Vagina (tissue), 2 donors: ENCODE results near the gene PBX4. TPM values are rescaled to one million over a fixed set of nuclear protein-coding genes. Genes with fewer than 3 reads are reported as not detected.

Experiments used
- DNase-seq, 2 donors: peaks; one replicate each; pipeline ENCODE4 v3.0.0-alpha.2; 2017; ENCODE audit errors: extremely low spot score in 2 of 2
- H3K27ac ChIP-seq: fragments of 200-600 bp; sonication (generic); one replicate; pipeline ENCODE4 v1.5.1; 2019
- H3K27me3 ChIP-seq: fragments of 200-600 bp; sonication (generic); one replicate; pipeline ENCODE4 v1.5.1; 2019
- H3K36me3 ChIP-seq, 2 donors: fragments of 200-600 bp; sonication (generic); one replicate each; pipeline ENCODE4 v1.5.1; 2017 to 2019
- H3K4me1 ChIP-seq: fragments of 200-600 bp; sonication (generic); one replicate; pipeline ENCODE4 v1.5.1; 2019
- H3K4me3 ChIP-seq, 2 donors: fragments of 200-600 bp; sonication (generic); 1 replicate in 1 of 2; 2 replicates in 1 of 2; pipeline ENCODE4 v1.5.1; 2016 to 2019
- H3K9me3 ChIP-seq: fragments of 200-600 bp; sonication (generic); one replicate; pipeline ENCODE4 v1.5.1; 2019
- POLR2A ChIP-seq, 2 donors: fragments of 450-650 bp; IDR thresholded peaks; one replicate each; pipeline ENCODE4 v1.6.1; 2017; ENCODE audit warnings: antibody characterized with exemption in 2 of 2, mild to moderate bottlenecking in 2 of 2, moderate library complexity in 2 of 2
- POLR2AphosphoS5 ChIP-seq, 2 donors: sonication (generic); formaldehyde crosslinking; IDR thresholded peaks; one replicate each; pipeline ENCODE4 v1.9.0; 2017; ENCODE audit warnings: antibody characterized with exemption in 2 of 2, mild to moderate bottlenecking in 2 of 2, low read depth in 1 of 2; ENCODE audit not compliant: insufficient read depth in 1 of 2
- intact Hi-C: fragments of 100-400 bp; cut with DNase I; formaldehyde crosslinking; loops from one replicate; pipeline ENCODE4 v1.15.1; 2023
- total RNA-seq: library from RNA; depleted of rRNA; stranded (reverse); fragments of >200 nt; gene quantifications from one replicate; pipeline ENCODE4 v1.2.3, GENCODE V29; 2016
- TF ChIP-seq, protein P1 (sequence below), 3 experiments: fragments of 450-650 bp in 2 of 3; fragments of 200-600 bp in 1 of 3; sonication (generic) in 1 of 3; IDR thresholded peaks; one replicate each; pipeline ENCODE4 v1.5.1; 2017 to 2019; ENCODE audit warnings: antibody characterized with exemption in 3 of 3, mild to moderate bottlenecking in 2 of 3, moderate library complexity in 2 of 3

Gene PBX4
- total RNA-seq, 1 donor from 2014 or later, result 5.2 TPM

DNA sequence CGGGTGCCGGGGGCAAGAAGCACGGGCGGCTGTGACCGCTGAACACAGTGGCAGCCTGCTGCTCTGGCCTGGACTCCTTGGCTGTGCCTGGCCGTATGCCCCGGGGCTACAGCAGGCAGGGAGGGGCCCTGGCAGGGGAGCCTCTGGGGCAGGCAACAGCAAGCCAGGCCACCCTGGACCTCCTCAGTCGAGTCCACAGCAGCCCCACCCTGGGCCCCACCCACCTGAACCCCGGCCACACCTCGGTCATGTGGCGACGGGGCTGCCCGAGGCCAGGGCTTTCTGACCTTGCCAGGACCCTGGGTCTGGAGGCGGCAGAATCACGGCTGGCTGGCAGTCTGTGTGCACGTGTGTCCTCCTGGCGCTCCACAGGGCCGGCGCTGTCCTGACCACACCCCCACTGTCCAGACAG, 71.7 kb downstream of the PBX4 start:
- Histone ChIP-seq H3K4me3 (no peak overlapping the region), H3K9me3 (no peaks in the 10 kb centered on the region), H3K36me3 (no peaks in the 10 kb centered on the region), H3K4me1 (peaks cover 11% of the 10 kb centered on the region), H3K27ac (no peak overlapping the region), H3K27me3 (no peaks in the 10 kb centered on the region)
- TF ChIP-seq, protein P1, sequence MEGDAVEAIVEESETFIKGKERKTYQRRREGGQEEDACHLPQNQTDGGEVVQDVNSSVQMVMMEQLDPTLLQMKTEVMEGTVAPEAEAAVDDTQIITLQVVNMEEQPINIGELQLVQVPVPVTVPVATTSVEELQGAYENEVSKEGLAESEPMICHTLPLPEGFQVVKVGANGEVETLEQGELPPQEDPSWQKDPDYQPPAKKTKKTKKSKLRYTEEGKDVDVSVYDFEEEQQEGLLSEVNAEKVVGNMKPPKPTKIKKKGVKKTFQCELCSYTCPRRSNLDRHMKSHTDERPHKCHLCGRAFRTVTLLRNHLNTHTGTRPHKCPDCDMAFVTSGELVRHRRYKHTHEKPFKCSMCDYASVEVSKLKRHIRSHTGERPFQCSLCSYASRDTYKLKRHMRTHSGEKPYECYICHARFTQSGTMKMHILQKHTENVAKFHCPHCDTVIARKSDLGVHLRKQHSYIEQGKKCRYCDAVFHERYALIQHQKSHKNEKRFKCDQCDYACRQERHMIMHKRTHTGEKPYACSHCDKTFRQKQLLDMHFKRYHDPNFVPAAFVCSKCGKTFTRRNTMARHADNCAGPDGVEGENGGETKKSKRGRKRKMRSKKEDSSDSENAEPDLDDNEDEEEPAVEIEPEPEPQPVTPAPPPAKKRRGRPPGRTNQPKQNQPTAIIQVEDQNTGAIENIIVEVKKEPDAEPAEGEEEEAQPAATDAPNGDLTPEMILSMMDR (IDR thresholded peaks at IDR 0.05), result no peak
- TF ChIP-seq POLR2AphosphoS5 (IDR thresholded peaks at IDR 0.05; ENCODE audit: insufficient read depth in 1 of 2, low read depth in 1 of 2), result no peak
- no peak for TF ChIP-seq POLR2A (IDR thresholded peaks at IDR 0.05)
- intact Hi-C loops, result loop anchor here (10.0 kb wide), 1 partner anchor 408 kb away; no protein-coding TSS in a partner anchor
- DNase-seq, result no peak

DNA sequence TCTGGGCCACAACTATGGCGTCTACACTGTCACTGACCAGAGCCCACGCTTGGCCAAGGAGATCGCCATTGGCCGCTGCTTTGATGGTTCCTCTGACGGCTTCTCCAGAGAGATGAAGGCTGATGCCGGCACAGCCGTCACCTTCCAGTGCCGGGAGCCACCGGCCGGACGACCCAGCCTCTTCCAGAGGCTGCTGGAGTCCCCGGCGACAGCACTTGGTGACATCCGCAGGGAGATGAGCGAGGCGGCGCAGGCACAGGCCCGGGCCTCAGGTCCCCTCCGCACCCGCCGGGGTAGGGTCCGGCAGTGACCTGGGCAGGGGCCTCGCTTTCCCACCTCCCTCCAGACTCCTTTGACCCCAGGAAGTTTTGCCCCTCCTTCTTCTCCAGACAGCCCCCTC, 72.8 kb downstream of the PBX4 start:
- Histone ChIP-seq H3K4me1 (peaks cover 22% of the 10 kb centered on the region), H3K27me3 (no peaks in the 10 kb centered on the region), H3K27ac (no peak overlapping the region), H3K9me3 (no peaks in the 10 kb centered on the region), H3K36me3 (no peaks in the 10 kb centered on the region), H3K4me3 (no peak overlapping the region)
- DNase-seq, result no peak
- TF ChIP-seq POLR2A (IDR thresholded peaks at IDR 0.05) (no peak), POLR2AphosphoS5 (IDR thresholded peaks at IDR 0.05; ENCODE audit: insufficient read depth in 1 of 2, low read depth in 1 of 2) (no peak)
- TF ChIP-seq, protein P1 (IDR thresholded peaks at IDR 0.05), result no peak
- intact Hi-C loops, result loop anchor here (10.0 kb wide), 1 partner anchor 409 kb away; no protein-coding TSS in a partner anchor

DNA sequence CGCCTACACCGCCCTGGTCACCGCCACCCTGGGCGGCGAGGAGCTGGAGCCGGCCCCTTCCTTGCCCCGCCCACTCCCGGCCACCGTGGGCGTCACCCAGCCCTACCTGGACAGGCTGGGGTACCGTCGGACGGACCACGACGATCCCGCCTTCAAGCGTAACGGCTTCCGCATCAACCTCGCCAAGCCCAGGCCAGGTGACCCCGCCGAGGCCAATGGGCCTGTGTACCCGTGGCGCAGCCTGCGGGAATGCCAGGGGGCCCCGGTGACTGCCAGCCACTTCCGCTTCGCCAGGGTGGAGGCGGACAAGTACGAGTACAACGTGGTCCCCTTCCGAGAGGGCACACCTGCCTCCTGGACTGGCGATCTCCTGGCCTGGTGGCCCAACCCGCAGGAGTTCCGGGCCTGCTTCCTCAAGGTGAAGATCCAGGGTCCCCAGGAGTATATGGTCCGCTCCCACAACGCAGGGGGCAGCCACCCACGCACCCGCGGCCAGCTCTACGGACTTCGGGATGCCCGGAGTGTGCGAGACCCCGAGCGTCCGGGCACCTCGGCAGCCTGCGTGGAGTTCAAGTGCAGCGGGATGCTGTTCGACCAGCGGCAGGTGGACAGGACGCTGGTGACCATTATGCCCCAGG, 73.4 kb downstream of the PBX4 start:
- TF ChIP-seq POLR2AphosphoS5 (IDR thresholded peaks at IDR 0.05; ENCODE audit: insufficient read depth in 1 of 2, low read depth in 1 of 2) (no peak), POLR2A (IDR thresholded peaks at IDR 0.05) (no peak)
- TF ChIP-seq, protein P1 (IDR thresholded peaks at IDR 0.05), result no peak
- intact Hi-C loops, result loop anchor here (10.0 kb wide), 1 partner anchor 410 kb away; no protein-coding TSS in a partner anchor
- H3K27me3 ChIP-seq, result no peaks in the 10 kb centered on the region

DNA sequence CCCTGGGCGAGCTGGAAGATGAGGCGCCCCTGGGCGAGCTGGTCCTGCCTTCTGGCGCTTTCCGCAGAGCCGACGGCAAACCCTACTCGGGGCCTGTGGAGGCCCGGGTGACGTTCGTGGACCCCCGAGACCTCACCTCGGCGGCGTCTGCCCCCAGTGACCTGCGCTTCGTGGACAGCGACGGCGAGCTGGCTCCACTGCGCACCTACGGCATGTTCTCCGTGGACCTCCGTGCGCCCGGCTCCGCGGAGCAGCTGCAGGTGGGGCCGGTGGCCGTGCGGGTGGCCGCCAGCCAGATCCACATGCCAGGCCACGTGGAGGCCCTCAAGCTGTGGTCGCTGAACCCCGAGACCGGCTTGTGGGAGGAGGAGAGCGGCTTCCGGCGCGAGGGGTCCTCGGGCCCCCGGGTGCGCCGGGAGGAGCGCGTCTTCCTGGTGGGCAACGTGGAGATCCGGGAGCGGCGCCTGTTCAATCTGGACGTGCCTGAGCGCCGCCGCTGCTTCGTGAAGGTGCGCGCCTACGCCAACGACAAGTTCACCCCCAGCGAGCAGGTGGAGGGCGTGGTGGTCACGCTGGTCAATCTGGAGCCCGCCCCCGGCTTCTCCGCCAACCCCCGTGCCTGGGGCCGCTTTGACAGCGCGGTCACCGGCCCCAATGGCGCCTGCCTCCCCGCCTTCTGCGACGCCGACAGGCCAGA, 74.1 kb downstream of the PBX4 start:
- Histone ChIP-seq H3K9me3 (no peaks in the 10 kb centered on the region), H3K27ac (no peak overlapping the region), H3K27me3 (no peaks in the 10 kb centered on the region), H3K36me3 (no peaks in the 10 kb centered on the region), H3K4me3 (no peak overlapping the region), H3K4me1 (peaks cover 24% of the 10 kb centered on the region)
- no peak for DNase-seq
- intact Hi-C loops, result loop anchor here (10.0 kb wide), 1 partner anchor 410 kb away; no protein-coding TSS in a partner anchor
- TF ChIP-seq POLR2AphosphoS5 (IDR thresholded peaks at IDR 0.05; ENCODE audit: insufficient read depth in 1 of 2, low read depth in 1 of 2) (no peak), POLR2A (IDR thresholded peaks at IDR 0.05) (no peak)
- TF ChIP-seq, protein P1 (IDR thresholded peaks at IDR 0.05), result no peak

More for the DNA sequence above, 73.4 kb downstream of the PBX4 start:
- H3K9me3 ChIP-seq, result no peaks in the 10 kb centered on the region
- no peak overlapping the region for H3K4me3 ChIP-seq
- no peaks in the 10 kb centered on the region for H3K36me3 ChIP-seq
- no peak for DNase-seq
- no peak overlapping the region for H3K27ac ChIP-seq
- H3K4me1 ChIP-seq, result peaks cover 26% of the 10 kb centered on the region
